Gastroesophageal sphincter (tissue), 3 donors: Measurements from ENCODE around the gene CCDC92.

Source experiments
- CTCF ChIP-seq, 4 experiments: fragments of 200-600 bp in 2 of 4; fragments of 450-650 bp in 2 of 4; sonication (generic) in 1 of 4; IDR thresholded peaks; one replicate each; pipeline ENCODE4 v1.5.1; 2017 to 2019; ENCODE audit warnings: antibody characterized with exemption in 4 of 4, mild to moderate bottlenecking in 2 of 4, moderate library complexity in 2 of 4
- POLR2A ChIP-seq, 2 donors: fragments of 450-650 bp; IDR thresholded peaks; one replicate each; pipeline ENCODE4 v1.6.1; 2017; ENCODE audit warnings: antibody characterized with exemption in 2 of 2, mild to moderate bottlenecking in 2 of 2, moderate library complexity in 1 of 2
- POLR2AphosphoS5 ChIP-seq: sonication (generic); formaldehyde crosslinking; IDR thresholded peaks from one replicate; pipeline ENCODE4 v1.6.1; 2017; ENCODE audit warnings: antibody characterized with exemption

DNA sequence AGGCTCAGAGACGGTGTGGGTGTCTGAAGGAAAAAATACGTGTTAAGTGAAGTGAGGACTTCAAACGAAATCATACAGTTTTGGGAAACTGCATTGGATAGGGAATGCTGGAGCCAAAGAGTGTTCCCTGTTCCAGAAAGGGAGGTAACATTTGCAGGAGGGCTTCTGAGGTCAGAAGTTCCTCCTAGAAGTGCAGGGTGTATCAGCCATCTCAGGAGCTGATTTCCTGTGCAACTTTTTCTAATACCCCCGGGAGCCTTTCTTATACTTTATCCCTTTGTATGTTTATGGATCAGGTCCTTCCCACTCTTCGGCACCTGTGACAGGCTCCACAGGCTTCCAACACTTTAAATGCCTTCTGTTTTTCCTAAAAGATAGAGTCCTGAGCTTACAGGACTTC, 25.3 kb upstream of the CCDC92 start:
- TF ChIP-seq POLR2AphosphoS5: no peak
- TF ChIP-seq CTCF (IDR thresholded peaks at IDR 0.05): no peak
- no peak for TF ChIP-seq POLR2A (IDR thresholded peaks at IDR 0.05)
